ENCODE measurements around the gene ADAMTS2. TPM values are rescaled to one million over a fixed set of nuclear protein-coding genes. Genes with fewer than 3 reads are reported as not detected.

Gene ADAMTS2
- total and polyA plus RNA-seq, 2 of the 8 experiments (the other 6 are each of a cell fraction or from before 2014, with no cell fraction given): 6.6 to 7.3 TPM

- Histone ChIP-seq H3K27ac (ENCODE audit: low read depth, low read length) (no peak overlapping the region), H3K79me1 (ENCODE audit: low read depth, low read length) (no peaks in the 10 kb centered on the region), H4K8ac (ENCODE audit: extremely low read depth, insufficient read depth, low read length) (peak overlapping the region; percentile 71), H2BK20ac (ENCODE audit: low read length) (no peak overlapping the region), H3K14ac (ENCODE audit: insufficient read length) (no peak overlapping the region), H3K18ac (ENCODE audit: extremely low read depth, low read length) (peak overlapping the region; percentile 48; the same call in 1 of the 2 replicates), H2BK15ac (ENCODE audit: low read length) (no peak overlapping the region), H3K4me1 (replicated peaks in 1 of 4; ENCODE audit: control insufficient read depth in 3 of 4, insufficient read depth in 4 of 4, low read length in 3 of 4) (peaks cover 0 to 4% (median 2%) of the 10 kb centered on the region in 4 experiments; a peak in 3 of 7 replicates), H3K9me3 (ENCODE audit: insufficient read depth in 2 of 2, low read depth in 1 of 2, low read length in 1 of 2) (peaks cover 4% of the 10 kb centered on the region in 2 experiments; a peak in 1 of 4 replicates), H3K23ac (ENCODE audit: insufficient read length) (no peak overlapping the region), H2BK12ac (ENCODE audit: low read depth, low read length) (0 out of 2 replicates have a peak overlapping the region, but pooled peaks have one; percentile 9), H3K23me2 (ENCODE audit: low read depth, low read length) (peaks cover 2% of the 10 kb centered on the region; the same call in 1 of the 2 replicates), H3K4me2 (ENCODE audit: insufficient read depth in 1 of 2, low read depth in 2 of 2, low read length in 2 of 2) (no peak overlapping the region), H3K36me3 (ENCODE audit: control insufficient read depth in 2 of 4, insufficient read depth in 4 of 4, low read length in 3 of 4) (no peaks in the 10 kb centered on the region; a peak in 1 of 8 replicates), H2AFZ (ENCODE audit: low read length) (no peak overlapping the region), H3K79me2 (ENCODE audit: control insufficient read depth in 1 of 2, insufficient read depth in 2 of 2, low read length in 2 of 2) (no peaks in the 10 kb centered on the region), H3K4me3 (ENCODE audit: extremely low read depth in 1 of 4, insufficient read depth in 2 of 4, low read depth in 3 of 4, low read length in 4 of 4) (no peak overlapping the region), H2AK5ac (ENCODE audit: low read depth, low read length) (peak overlapping the region; percentile 65; the same call in 1 of the 2 replicates), H4K91ac (replicated peaks; ENCODE audit: insufficient read length, low read length) (no peak overlapping the region), H4K5ac (ENCODE audit: insufficient read length, low read depth, low read length) (no peak overlapping the region), H3K56ac (replicated peaks; ENCODE audit: insufficient read length, low read depth, low read length) (no peak overlapping the region), H2BK120ac (replicated peaks; ENCODE audit: low read depth, low read length) (no peak overlapping the region), H3K27me3 (replicated peaks in 1 of 4; ENCODE audit: control insufficient read depth in 3 of 4, extremely low read depth in 1 of 4, insufficient read depth in 3 of 4, low read length in 3 of 4) (no peaks in the 10 kb centered on the region), H2BK5ac (ENCODE audit: low read depth, low read length) (no peak overlapping the region), H3K4ac (replicated peaks; ENCODE audit: insufficient read length, low read depth, low read length) (no peak overlapping the region), H4K20me1 (replicated peaks in 1 of 2; ENCODE audit: control insufficient read depth in 1 of 2, insufficient read depth in 2 of 2, low read length in 2 of 2) (no peaks in the 10 kb centered on the region), H3K9ac (replicated peaks in 1 of 4; ENCODE audit: extremely low read depth in 1 of 4, low read depth in 3 of 4, low read length in 3 of 4) (no peak overlapping the region)
- WGBS, 2 experiments (ENCODE audit: extremely low coverage in 1 of 2, insufficient coverage in 1 of 2, insufficient read length in 1 of 2, insufficient replicate concordance in 2 of 2, low coverage in 1 of 2, low lambda C conversion rate in 2 of 2, missing lambda C conversion rate in 1 of 2): 94% methylated on average over 22 of the region's 23 CpGs; no CpG with 5 or more reads in 1 of the 2 experiments
- FAIRE-seq (no peak), DNase-seq (ENCODE audit: low read depth in 1 of 2, low spot score in 2 of 2) (no peak)
- POLR2A ChIA-PET (ENCODE audit: partially characterized antibody): no interaction called here
- peak in 1 of 3 experiments; percentile 13; a peak in 1 of 4 replicates for TF ChIP-seq CTCF (IDR thresholded peaks at IDR 0.05; ENCODE audit: control extremely low read depth in 1 of 3, insufficient read depth in 1 of 3, low read depth in 1 of 3, low read length in 3 of 3)
- TF ChIP-seq ZNF274 (IDR thresholded peaks at IDR 0.05; ENCODE audit: borderline replicate concordance, extremely low read depth, low read length): no peak
- no peak for TF ChIP-seq TCF12 (IDR thresholded peaks at IDR 0.05; ENCODE audit: low read depth, low read length)
- CTCF ChIA-PET (ENCODE audit: partially characterized antibody): interaction anchor here (0.7 to 2.9 kb wide), 3 partner anchors 11 to 259 kb away, joined by 3 to 8 read pairs (median 6); no protein-coding TSS in a partner anchor
Observed at GRCh38 chr5:179239256-179240135, 105.8 kb downstream of the ADAMTS2 start.
